GM18858 (cell line): ENCODE data around the gene AVPR1A.

Source experiments
- ATAC-seq: cut with Tn5 transposase; IDR thresholded peaks from one replicate; pipeline ENCODE4 v1.9.1; 2021; ENCODE audit not compliant: unreplicated experiment

The AVPR1A gene

GRCh38 chr12:63095369-63095980 lies 55.5 kb downstream of the AVPR1A start:
- ATAC-seq = no peak

GRCh38 chr12:63093711-63094110 lies 57.3 kb downstream of the AVPR1A start:
- ATAC-seq = no peak

- ATAC-seq = no peak
These were observed 57.9 kb downstream of the AVPR1A start for GRCh38 chr12:63093084-63093483.
